IMR-90 (cell line): ENCODE results near the gene KIFBP. TPM values are rescaled to one million over a fixed set of nuclear protein-coding genes. Genes with fewer than 3 reads are reported as not detected.

Experiments
- ATAC-seq: fragments of 200-7000 bp; cut with Tn5 transposase; 2 replicates; pipeline ENCODE4 v1.9.1; 2020; ENCODE audit warnings: low read depth, mild to moderate bottlenecking, moderate library complexity
- BruUV-seq: library from RNA; stranded (reverse); fragments of 400-500 nt; replicated peaks from 2 replicates; lab custom pipeline; 2021; lab: Mats Ljungman, UMichigan
- CTCF ChIA-PET: fragments of 300-600 bp; formaldehyde crosslinking; extraction: SDS; loops from one replicate; lab custom pipeline; 2021; ENCODE audit warnings: antibody characterized with exemption; lab: Yijun Ruan, JAX
- POLR2A ChIA-PET: fragments of 300-600 bp; sonication (Branson Sonifier 250); formaldehyde crosslinking; loops from one replicate; lab custom pipeline; 2022; ENCODE audit warnings: antibody characterized with exemption; ENCODE audit not compliant: unreplicated experiment; lab: Charles Lee
- DNase-seq: peaks from one replicate; pipeline ENCODE4 v3.0.0; 2013
- H2AFZ ChIP-seq: replicated peaks from 2 replicates; pipeline ENCODE3; 2013; ENCODE audit warnings: low read length, mild to moderate bottlenecking; ENCODE audit not compliant: poor library complexity
- H2AK5ac ChIP-seq: 2 replicates; pipeline ENCODE4 v1.6.1; 2013; ENCODE audit warnings: low read depth, low read length, inconsistent platforms
- H2AK9ac ChIP-seq: replicated peaks from 2 replicates; pipeline ENCODE3; 2013; ENCODE audit warnings: mild to moderate bottlenecking, low read depth, low read length, moderate library complexity; ENCODE audit not compliant: poor library complexity
- H2BK120ac ChIP-seq: 2 replicates; pipeline ENCODE4 v1.6.1; 2013; ENCODE audit warnings: low read depth, low read length, inconsistent platforms
- H2BK15ac ChIP-seq: 3 replicates; pipeline ENCODE4 v1.6.1; 2013; ENCODE audit warnings: low read depth, low read length, inconsistent platforms
- H2BK20ac ChIP-seq: 2 replicates; pipeline ENCODE4 v1.6.1; 2013; ENCODE audit warnings: low read depth, mild to moderate bottlenecking, inconsistent platforms, low read length, moderate library complexity
- H2BK5ac ChIP-seq: 2 replicates; pipeline ENCODE4 v1.6.1; 2013; ENCODE audit warnings: mild to moderate bottlenecking, low read depth, low read length, inconsistent platforms; ENCODE audit not compliant: poor library complexity, severe bottlenecking
- H3K14ac ChIP-seq: replicated peaks from 2 replicates; pipeline ENCODE4 v1.6.1; 2013; ENCODE audit warnings: low read depth, low read length, inconsistent platforms
- H3K18ac ChIP-seq: 2 replicates; pipeline ENCODE4 v1.6.1; 2013; ENCODE audit warnings: low read depth, low read length, control low read depth
- H3K23ac ChIP-seq: 2 replicates; pipeline ENCODE4 v1.6.1; 2013; ENCODE audit warnings: low read depth, low read length, inconsistent platforms
- H3K27ac ChIP-seq: 2 replicates; pipeline ENCODE4 v1.5.1; 2013; ENCODE audit warnings: mild to moderate bottlenecking, control low read depth, low read length; ENCODE audit not compliant: insufficient read depth
- H3K27me3 ChIP-seq: 2 replicates; pipeline ENCODE4 v1.6.1; 2013; ENCODE audit warnings: low read length; ENCODE audit not compliant: control insufficient read depth, insufficient read depth
- H3K36me3 ChIP-seq: 2 replicates; pipeline ENCODE4 v1.6.1; 2013; ENCODE audit warnings: low read length, mixed read lengths; ENCODE audit not compliant: control insufficient read depth, insufficient read depth
- H3K4ac ChIP-seq: 2 replicates; pipeline ENCODE4 v1.6.1; 2013; ENCODE audit warnings: low read depth, low read length, inconsistent platforms
- H3K4me1 ChIP-seq: 2 replicates; pipeline ENCODE4 v1.6.1; 2013; ENCODE audit warnings: low read length, mixed read lengths; ENCODE audit not compliant: control insufficient read depth, insufficient read depth
- H3K4me2 ChIP-seq: 2 replicates; pipeline ENCODE4 v1.6.1; 2013; ENCODE audit warnings: low read depth, mild to moderate bottlenecking, control low read depth, low read length, moderate library complexity
- H3K4me3 ChIP-seq: 2 replicates; pipeline ENCODE4 v1.5.1; 2013; ENCODE audit warnings: low read depth, mild to moderate bottlenecking, control low read depth, low read length, moderate library complexity; ENCODE audit not compliant: insufficient read depth
- H3K56ac ChIP-seq: 2 replicates; pipeline ENCODE4 v1.6.1; 2013; ENCODE audit warnings: low read length, inconsistent platforms; ENCODE audit not compliant: insufficient read depth; ENCODE audit errors: extremely low read depth
- H3K79me1 ChIP-seq, 2 experiments: 2 replicates each; pipeline ENCODE4 v1.6.1; 2013; ENCODE audit warnings: low read length in 2 of 2, inconsistent platforms in 1 of 2, low read depth in 1 of 2
- H3K9ac ChIP-seq: 2 replicates; pipeline ENCODE4 v1.6.1; 2013; ENCODE audit warnings: low read depth, low read length, control low read depth
- H3K9me1 ChIP-seq: 2 replicates; pipeline ENCODE4 v1.6.1; 2013; ENCODE audit warnings: low read length, inconsistent platforms; ENCODE audit not compliant: insufficient read depth
- H3K9me3 ChIP-seq: 2 replicates; pipeline ENCODE4 v1.6.1; 2013; ENCODE audit warnings: low read length; ENCODE audit not compliant: control insufficient read depth, insufficient read depth
- H4K20me1 ChIP-seq: 2 replicates; pipeline ENCODE4 v1.6.1; 2013; ENCODE audit warnings: low read length, inconsistent platforms; ENCODE audit not compliant: insufficient read depth
- H4K5ac ChIP-seq: 2 replicates; pipeline ENCODE4 v1.6.1; 2013; ENCODE audit warnings: mild to moderate bottlenecking, low read depth, low read length, control low read depth
- H4K8ac ChIP-seq, 2 experiments: 2 replicates each; pipeline ENCODE4 v1.6.1; 2013; ENCODE audit warnings: low read depth in 2 of 2, low read length in 2 of 2, control low read depth in 1 of 2, inconsistent platforms in 1 of 2
- H4K91ac ChIP-seq: 2 replicates; pipeline ENCODE4 v1.6.1; 2013; ENCODE audit warnings: low read depth, low read length, inconsistent platforms; ENCODE audit not compliant: insufficient read depth
- CEBPB ChIP-seq: IDR thresholded peaks from 2 replicates; pipeline ENCODE4 v1.6.1; 2012; ENCODE audit warnings: low read depth, low read length, improper control_type of control experiment
- CTCF ChIP-seq: conservative IDR thresholded peaks from 2 replicates; pipeline ENCODE4 v1.5.1; 2012; ENCODE audit warnings: mild to moderate bottlenecking, low read depth, low read length, improper control_type of control experiment
- MXI1 ChIP-seq: IDR thresholded peaks from 2 replicates; pipeline ENCODE4 v1.6.1; 2012; ENCODE audit warnings: low read depth, mild to moderate bottlenecking, low read length, moderate library complexity, borderline replicate concordance
- NFE2L2 ChIP-seq: fragments of 150-350 bp; IDR thresholded peaks from 2 replicates; pipeline ENCODE4 v1.6.1; 2016; ENCODE audit warnings: low read depth, mild to moderate bottlenecking, low read length
- SMC3 ChIP-seq: fragments of 150-350 bp; IDR thresholded peaks from 2 replicates; pipeline ENCODE4 v1.6.1; 2016; ENCODE audit warnings: low read depth, mild to moderate bottlenecking, antibody characterized with exemption, low read length, moderate library complexity
- WGBS, 2 experiments: methylation state at CpG; one replicate each; pipeline versions ENCODE4 v1.1.5 to v1.1.7; 2013; ENCODE audit warnings: missing lambda C conversion rate in 2 of 2; ENCODE audit not compliant: insufficient read length in 1 of 2; ENCODE audit errors: extremely low coverage in 2 of 2; 5-methylcytosine and 5-hydroxymethylcytosine counted together
- dilution Hi-C: fragments of 300-500 bp; cut with HindIII; formaldehyde crosslinking; loops from one replicate; pipeline ENCODE4 v1.14.3; 2018; ENCODE audit warnings: low sequenced_read_pairs; ENCODE audit not compliant: unreplicated experiment
- in situ Hi-C: fragments of 300-500 bp; cut with MboI; formaldehyde crosslinking; loops from 3 replicates; pipeline ENCODE4 v1.14.3; 2019; ENCODE audit warnings: low sequenced_read_pairs, inconsistent platforms, mixed read lengths
- intact Hi-C: fragments of 100-400 bp; cut with micrococcal nuclease; formaldehyde crosslinking; loops from 2 replicates; pipeline ENCODE4 v1.10.0; 2022
- polyA plus RNA-seq, 3 experiments: library from polyadenylated mRNA; depleted of rRNA; stranded (reverse); fragments of >200 nt; gene quantifications; 2 replicates each; pipeline ENCODE4 v1.2.3, GENCODE V29; 2012; ENCODE audit warnings: low replicate concordance in 1 of 3
- total RNA-seq: library from RNA; depleted of rRNA; stranded (reverse); fragments of >200 nt; gene quantifications from 2 replicates; pipeline ENCODE4 v1.2.3, GENCODE V29; 2012

Gene KIFBP
- total and polyA plus RNA-seq, 2 of the 4 experiments (the other 2 are of a cell fraction) = 30.6 to 51.3 TPM

GRCh38 chr10:69043931-69044531 lies 55.4 kb downstream of the KIFBP start:
- H3K79me1 ChIP-seq = no peaks in the 10 kb centered on the region
- peak overlapping the region; percentile 39 for H2AK9ac ChIP-seq
- H3K27ac ChIP-seq = no peak overlapping the region
- TF ChIP-seq SMC3 = no peak
- TF ChIP-seq NFE2L2 = no peak
- no peak for TF ChIP-seq CTCF
- no peak for TF ChIP-seq MXI1
- no peak for TF ChIP-seq CEBPB
- H4K8ac ChIP-seq = peak overlapping the region in 1 of 2 experiments; percentile 77; a peak in 2 of 4 replicates
- ATAC-seq (no peak; the same call in 1 of the 2 replicates), DNase-seq (no peak)
- no peak overlapping the region for H2AK5ac ChIP-seq
- H3K4me3 ChIP-seq = no peak overlapping the region
- peaks cover 11% of the 10 kb centered on the region for H3K4me1 ChIP-seq
- ChIA-PET CTCF (no interaction called here), POLR2A (no interaction called here)
- intact Hi-C loops (no loop called here), in situ Hi-C loops (no loop called here), dilution Hi-C loops (no loop called here)
- peak overlapping the region; percentile 77 for H2AFZ ChIP-seq
- no peak overlapping the region for H3K56ac ChIP-seq
- peak overlapping the region; percentile 29 for H3K4ac ChIP-seq
- no TSS peak for BruUV-seq
- no peak overlapping the region for H4K91ac ChIP-seq
- H4K5ac ChIP-seq = no peak overlapping the region
- H3K9me1 ChIP-seq = peaks cover 4% of the 10 kb centered on the region; the same call in 1 of the 2 replicates
- no peak overlapping the region; the same call in 1 of the 2 replicates for H3K18ac ChIP-seq
- no peaks in the 10 kb centered on the region for H3K27me3 ChIP-seq
- peak overlapping the region; percentile 43 for H2BK120ac ChIP-seq
- H3K36me3 ChIP-seq = no peaks in the 10 kb centered on the region
- no peaks in the 10 kb centered on the region for H3K9me3 ChIP-seq
- H3K14ac ChIP-seq = peak overlapping the region; percentile 48
- H3K9ac ChIP-seq = no peak overlapping the region
- no peak overlapping the region for H2BK20ac ChIP-seq
- H3K23ac ChIP-seq = no peak overlapping the region; the same call in 1 of the 2 replicates
- H4K20me1 ChIP-seq = no peaks in the 10 kb centered on the region
- 94% methylated on average over 3 of the region's 10 CpGs; no CpG with 5 or more reads in 1 of the 2 experiments for WGBS, 2 experiments
- no peak overlapping the region for H2BK5ac ChIP-seq
- H3K4me2 ChIP-seq = no peak overlapping the region
- H2BK15ac ChIP-seq = no peak overlapping the region; the same call in 2 of the 3 replicates
